K562 (cell line): ENCODE results near the gene MAPK13. TPM values are rescaled to one million over a fixed set of nuclear protein-coding genes. Genes with fewer than 3 reads are reported as not detected.

ENCODE experiments used
- ATAC-seq: fragments of 200-7000 bp; cut with Tn5 transposase; 3 replicates; pipeline ENCODE4 v1.9.1; 2020; ENCODE audit warnings: moderate library complexity
- BruUV-seq: library from RNA; stranded (reverse); fragments of 400-500 nt; replicated peaks from 2 replicates; lab custom pipeline; 2021; lab: Mats Ljungman, UMichigan
- CTCF ChIA-PET: fragments of 300-600 bp; formaldehyde crosslinking; extraction: SDS; loops from one replicate; lab custom pipeline; 2021; ENCODE audit warnings: low intra/inter-chr PET ratio; lab: Yijun Ruan, JAX
- POLR2A ChIA-PET: fragments of 300-600, 350-650 bp; sonication (Branson Sonifier 250); formaldehyde crosslinking; extraction: SDS; loops from one replicate; lab custom pipeline; 2021; ENCODE audit warnings: antibody characterized with exemption, inconsistent platforms; lab: Yijun Ruan, JAX
- DNase-seq, 4 experiments: peaks; one replicate each; pipeline versions ENCODE4 v3.0.0 to v3.0.0-alpha.2; 2011 to 2018; ENCODE audit warnings: low spot score in 3 of 4, mixed read lengths in 3 of 4; ENCODE audit errors: extremely low read depth in 1 of 4
- FAIRE-seq: peaks from 2 replicates; lab custom pipeline; 2011; peaks lifted over from hg19 to GRCh38; lab: Jason Lieb, UNC
- H2AFZ ChIP-seq: 2 replicates; pipeline ENCODE4 v1.6.0; 2011; ENCODE audit warnings: low read depth, low read length, control low read depth, inconsistent platforms
- H3K27ac ChIP-seq: fragments of 200-600 bp; 3 replicates; pipeline ENCODE4 v1.8.0; 2011; ENCODE audit warnings: low read depth, mild to moderate bottlenecking, control low read depth, inconsistent platforms, low read length, moderate library complexity, mixed read lengths; ENCODE audit errors: extremely low read depth
- H3K27me3 ChIP-seq, 2 experiments: fragments of 300-600 bp in 1 of 2; 2 replicates in 1 of 2; 3 replicates in 1 of 2; pipeline versions ENCODE4 v1.6.0 to v1.8.0; 2011; ENCODE audit warnings: inconsistent platforms in 2 of 2, low read length in 2 of 2, mild to moderate bottlenecking in 1 of 2, mixed read lengths in 1 of 2, moderate library complexity in 1 of 2; ENCODE audit not compliant: control insufficient read depth in 2 of 2, insufficient read depth in 2 of 2
- H3K36me3 ChIP-seq: fragments of 300-600 bp; 3 replicates; pipeline ENCODE4 v1.8.0; 2011; ENCODE audit warnings: mild to moderate bottlenecking, low read length, inconsistent platforms; ENCODE audit not compliant: control insufficient read depth, insufficient read depth
- H3K4me1 ChIP-seq, 2 experiments: fragments of 200-600 bp in 1 of 2; replicated peaks in 1 of 2; 2 replicates in 1 of 2; 3 replicates in 1 of 2; pipeline versions ENCODE4 v1.5.1 to v1.8.0; 2011; ENCODE audit warnings: inconsistent platforms in 2 of 2, low read length in 2 of 2, mild to moderate bottlenecking in 1 of 2, mixed read lengths in 1 of 2, moderate library complexity in 1 of 2; ENCODE audit not compliant: control insufficient read depth in 2 of 2, insufficient read depth in 2 of 2
- H3K4me2 ChIP-seq: 2 replicates; pipeline ENCODE4 v1.6.1; 2011; ENCODE audit warnings: low read length, control low read depth, inconsistent platforms, mixed read lengths; ENCODE audit not compliant: insufficient read depth
- H3K4me3 ChIP-seq: fragments of 200-600 bp; sonication (generic), shearing (Covaris generic); 2 replicates; pipeline ENCODE4 v1.5.1; 2016; ENCODE audit warnings: control low read depth, inconsistent platforms
- H3K79me2 ChIP-seq: fragments of 200-600 bp; 3 replicates; pipeline ENCODE4 v1.8.0; 2011; ENCODE audit warnings: low read length, inconsistent platforms; ENCODE audit not compliant: control insufficient read depth, insufficient read depth
- H3K9ac ChIP-seq, 2 experiments: 2 replicates each; pipeline versions ENCODE4 v1.6.0 to v1.6.1; 2011; ENCODE audit warnings: low read depth in 2 of 2, low read length in 2 of 2, control low read depth in 1 of 2, inconsistent platforms in 1 of 2, mild to moderate bottlenecking in 1 of 2, mixed read lengths in 1 of 2; ENCODE audit not compliant: insufficient read depth in 1 of 2
- H3K9me1 ChIP-seq: one replicate; pipeline ENCODE4 v1.6.0; 2011; ENCODE audit warnings: inconsistent platforms, mild to moderate bottlenecking, low read length, moderate library complexity; ENCODE audit not compliant: control insufficient read depth, insufficient read depth
- H3K9me3 ChIP-seq: replicated peaks from 2 replicates; pipeline ENCODE4 v1.5.1; 2011; ENCODE audit warnings: low read depth, low read length, inconsistent platforms; ENCODE audit not compliant: control insufficient read depth, insufficient read depth
- H4K20me1 ChIP-seq: replicated peaks from 2 replicates; pipeline ENCODE4 v1.6.1; 2011; ENCODE audit warnings: low read length, inconsistent platforms, mixed read lengths; ENCODE audit not compliant: control insufficient read depth, insufficient read depth
- E2F1 ChIP-seq: sonication (generic); formaldehyde crosslinking; IDR thresholded peaks from 2 replicates; pipeline ENCODE4 v1.8.1; 2023; ENCODE audit warnings: mild to moderate bottlenecking, missing genetic modification reagents, moderate library complexity
- NEUROD1 ChIP-seq: fragments of 150-350 bp; IDR thresholded peaks from 2 replicates; pipeline ENCODE4 v1.6.1; 2014; ENCODE audit warnings: borderline replicate concordance, low read length, low read depth; ENCODE audit not compliant: partially characterized antibody
- SNAPC5 ChIP-seq: fragments of 250-450 bp; sonication (Bioruptor Pico); IDR thresholded peaks from 2 replicates; pipeline ENCODE4 v1.8.0; 2021; ENCODE audit warnings: moderate library complexity, mild to moderate bottlenecking, inconsistent platforms
- STAT5A ChIP-seq: IDR thresholded peaks from 2 replicates; pipeline ENCODE4 v1.6.1; 2012; ENCODE audit warnings: low read length, inconsistent platforms, borderline replicate concordance
- ZBTB40 ChIP-seq, 2 experiments: fragments of 450-650 bp in 1 of 2; sonication (generic) in 1 of 2; formaldehyde crosslinking in 1 of 2; IDR thresholded peaks; 2 replicates each; pipeline versions ENCODE4 v1.7.1 to v1.9.0; 2016 to 2022; ENCODE audit warnings: inconsistent platforms in 1 of 2, mild to moderate bottlenecking in 1 of 2, missing genetic modification reagents in 1 of 2
- ZNF644 ChIP-seq: fragments of 200-800 bp; sonication (Bioruptor generic); IDR thresholded peaks from 2 replicates; pipeline ENCODE4 v1.6.1; 2016; ENCODE audit warnings: low read depth, missing genetic modification characterization, missing compliant biosample characterization
- ZNF696 ChIP-seq: fragments of 250-450 bp; sonication (Bioruptor Pico); conservative IDR thresholded peaks from 2 replicates; pipeline ENCODE4 v1.4.0; 2020; ENCODE audit warnings: mild to moderate bottlenecking, moderate library complexity
- WGBS: fragments of 100-300 bp; shearing (Covaris generic); methylation state at CpG from one replicate; pipeline ENCODE4 v1.1.6; 2016; ENCODE audit warnings: low coverage, mixed read lengths; ENCODE audit not compliant: insufficient coverage; ENCODE audit errors: missing lambda C conversion rate; 5-methylcytosine and 5-hydroxymethylcytosine counted together
- in situ Hi-C: fragments of 300-500 bp; cut with MboI; formaldehyde crosslinking; loops from 4 replicates; pipeline ENCODE4 v1.15.0; 2018; ENCODE audit warnings: inconsistent platforms, mixed read lengths
- intact Hi-C: fragments of 100-400 bp; cut with micrococcal nuclease; formaldehyde crosslinking; loops from 2 replicates; pipeline ENCODE4 v1.14.2; 2022
- polyA plus RNA-seq, 8 experiments: library from polyadenylated mRNA; depleted of rRNA in 4 of 8; stranded (reverse) in 5 of 8; unstranded in 3 of 8; fragments of >200 nt; fragmentation: Nextera tagmentation in 2 of 8; fragmentation: Illumina TruSeq in 1 of 8; extraction: Ambion mirVana in 2 of 8; extraction: Trizol in 1 of 8; gene quantifications; 2 replicates each; pipeline versions ENCODE4 v1.2.1 to v1.2.3, GENCODE V29; 2011 to 2014; ENCODE audit warnings: inconsistent platforms in 1 of 8, missing spikeins in 1 of 8
- total RNA-seq, 7 experiments: library from RNA; depleted of rRNA in 6 of 7; stranded (reverse); fragments of >200 nt in 6 of 7; fragmentation: Illumina TruSeq in 2 of 7; extraction: Trizol in 2 of 7; gene quantifications; 2 replicates each; pipeline versions ENCODE4 v1.2.1 to v1.2.3, GENCODE V29; 2011 to 2021; ENCODE audit warnings: low replicate concordance in 1 of 7

Gene MAPK13
- total and polyA plus RNA-seq, 9 of the 15 experiments (the other 6 are each of a cell fraction or from before 2014, with no cell fraction given): 0.03 to 2.3 (median 0.48) TPM; not detected in 1

- ChIA-PET CTCF (no interaction called here), POLR2A (interaction anchor here (0.5 kb wide), 2 partner anchors 193 to 786 kb away, joined by 3 to 4 read pairs; no protein-coding TSS in a partner anchor)
- WGBS: 76% methylated on average over 4 of the region's 4 CpGs
- no peak for DNase-seq
- Histone ChIP-seq H2AFZ (no peak overlapping the region), H3K9ac (no peak overlapping the region), H3K9me3 (no peaks in the 10 kb centered on the region), H4K20me1 (0 out of 2 replicates have a peak, but pooled peaks cover 3% of the 10 kb centered on the region), H3K27me3 (peaks cover 4 to 24% of the 10 kb centered on the region in 2 experiments), H3K4me3 (no peak overlapping the region), H3K36me3 (no peaks in the 10 kb centered on the region), H3K27ac (no peak overlapping the region), H3K4me1 (peaks cover 6 to 10% of the 10 kb centered on the region in 2 experiments; a peak in 4 of 5 replicates), H3K4me2 (no peak overlapping the region), H3K79me2 (no peaks in the 10 kb centered on the region), H3K9me1 (no peaks in the 10 kb centered on the region)
- ATAC-seq: no peak
- intact Hi-C loops: no loop called here
- in situ Hi-C loops: no loop called here
- no TSS peak for BruUV-seq
- TF ChIP-seq E2F1 (CRISPR knock-in tag) (no peak), ZNF644 (tag) (no peak), STAT5A (no peak), ZNF696 (CRISPR knock-in tag) (no peak), NEUROD1 (no peak), ZBTB40 (IDR thresholded peaks at IDR 0.05) (no peak), ZBTB40 (CRISPR knock-in tag; IDR thresholded peaks at IDR 0.05) (no peak), SNAPC5 (CRISPR knock-in tag) (no peak)
- no peak for FAIRE-seq
These were observed 10.8 kb downstream of the MAPK13 start for GRCh38 chr6:36141091-36141490.
